NCI-H2107 treated with DMSO at 0.1 percent for 48 hours (cell line): ENCODE results near the gene WNT6.
"Not testable (repeated sequence)": the region's sequence is repeated elsewhere in the genome, so short reads cannot be mapped to it uniquely, and the experiment has no call there.

ENCODE experiments used
- DNase-seq: peaks from one replicate; lab custom pipeline; 2025; ENCODE audit not compliant: unreplicated experiment; lab: John Stamatoyannopoulos, UW

Gene WNT6

DNA sequence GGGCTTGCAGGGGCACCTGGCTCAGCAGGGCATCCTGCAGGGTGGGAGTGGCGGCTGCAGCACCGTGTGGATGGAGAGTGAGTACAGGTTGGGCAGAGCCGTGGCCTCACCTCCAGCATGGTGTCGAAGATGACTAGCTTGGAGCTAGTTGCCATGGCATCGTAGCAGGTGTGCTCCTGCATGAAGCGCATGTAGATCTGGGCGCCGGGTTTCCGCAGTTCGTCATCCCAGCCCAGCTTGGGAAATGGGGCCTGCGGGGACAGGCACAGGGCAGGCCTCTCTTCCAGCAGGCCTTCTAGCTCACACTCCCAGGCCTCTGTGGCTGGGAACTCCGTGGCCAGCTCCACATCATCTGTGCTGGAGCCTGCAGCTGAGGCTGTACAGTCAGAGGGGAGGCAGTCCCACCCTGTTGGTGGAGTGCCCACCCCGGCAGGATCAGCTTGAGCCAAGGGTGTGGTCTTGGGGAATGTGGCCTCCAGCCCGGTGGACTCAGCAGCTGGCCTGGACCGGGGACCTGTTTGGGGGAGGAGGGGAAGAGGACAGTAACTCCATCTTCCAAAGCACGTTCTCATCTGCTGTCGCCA lies 29.6 kb upstream of the WNT6 start:
- DNase-seq, result no peak

DNA sequence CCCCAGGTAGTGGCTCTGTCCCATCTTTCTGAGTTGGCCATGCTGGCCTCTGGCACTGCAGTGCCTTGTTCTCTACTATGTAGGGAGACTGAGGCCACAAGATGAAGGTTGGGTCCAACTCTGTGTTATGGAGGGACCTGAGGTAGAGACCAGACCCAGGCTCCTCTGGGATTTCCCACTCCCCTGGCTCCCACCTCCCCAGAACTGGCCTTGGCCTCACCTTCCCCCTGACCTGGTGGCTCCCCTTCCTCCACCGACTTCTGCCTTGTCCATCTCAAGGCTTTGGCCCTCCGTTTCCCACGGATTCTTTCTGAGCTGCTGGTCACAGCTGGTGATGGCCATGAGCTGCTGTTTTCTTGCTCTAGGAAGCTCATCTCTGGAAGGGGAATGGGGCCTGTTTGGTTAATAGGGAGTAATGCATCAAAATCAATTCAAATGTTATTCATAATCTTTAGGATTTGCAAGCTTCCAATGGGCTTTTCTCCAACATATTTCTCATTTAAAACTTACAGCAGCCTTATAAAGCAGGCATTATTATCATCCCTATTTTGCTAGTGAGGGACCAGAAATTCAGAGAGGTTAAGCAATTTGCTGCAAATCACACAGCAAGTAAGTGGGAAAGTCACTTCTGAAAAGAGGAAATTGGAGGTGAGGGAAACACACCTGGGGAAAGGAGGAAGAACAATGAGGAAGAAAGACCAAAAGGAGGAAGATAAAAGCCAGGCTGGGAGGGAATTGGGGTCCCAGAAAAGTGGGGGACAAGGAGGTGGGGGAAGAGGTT lies 28.9 kb upstream of the WNT6 start:
- no peak for DNase-seq

DNA sequence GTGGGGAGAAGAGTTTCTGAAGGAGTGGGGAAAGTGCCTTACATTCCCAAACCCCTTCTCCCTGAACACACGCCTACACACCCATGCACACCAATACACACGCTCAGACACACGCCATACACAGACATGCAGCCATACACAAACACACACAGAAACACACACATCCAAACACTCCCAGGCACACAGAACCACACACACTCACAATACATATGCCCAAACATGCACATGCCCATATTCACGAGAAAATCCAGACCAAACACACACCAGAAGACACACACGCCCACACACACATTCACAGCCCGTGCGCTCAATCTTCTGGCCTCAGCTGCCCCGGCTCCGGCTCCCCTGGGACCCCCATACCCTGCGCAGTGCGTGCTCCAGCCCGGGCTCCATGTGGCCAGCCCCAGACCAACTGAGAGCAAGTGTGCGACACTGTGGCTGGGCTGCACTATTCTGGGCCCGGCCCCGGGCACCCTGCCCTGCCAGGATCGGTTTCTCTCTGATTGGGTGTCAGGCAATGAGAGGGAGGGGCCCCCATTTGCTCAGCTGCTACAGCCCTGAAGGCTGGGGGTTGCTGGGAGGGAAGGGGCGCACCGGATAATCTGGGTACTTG lies 28.1 kb upstream of the WNT6 start, which contains the start of gene PRKAG3:
Gene PRKAG3, minus strand, starts transcription at position 426 of the 613 bp plus-strand sequence.
- DNase-seq, result no peak

DNA sequence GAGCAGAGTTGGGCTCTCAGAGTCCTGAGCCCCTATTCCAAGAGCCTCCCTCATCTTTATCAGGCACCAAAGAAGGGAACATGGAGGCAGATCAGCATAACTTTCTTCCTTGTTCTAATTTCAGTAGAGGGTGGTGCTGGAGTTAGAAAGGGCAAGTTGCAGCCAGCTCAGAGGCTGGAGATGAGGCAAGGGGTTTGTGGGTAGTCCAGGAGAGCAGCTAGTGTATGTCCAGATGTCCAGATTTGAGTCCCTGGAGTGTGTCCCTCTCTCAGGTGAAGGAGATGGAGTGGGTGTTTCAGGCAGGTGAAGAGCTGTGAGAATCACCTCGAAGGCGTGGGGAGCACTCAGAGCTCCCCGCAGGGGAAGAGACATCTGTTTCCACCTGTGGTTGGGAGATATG lies 27.5 kb upstream of the WNT6 start:
- no peak for DNase-seq

DNA sequence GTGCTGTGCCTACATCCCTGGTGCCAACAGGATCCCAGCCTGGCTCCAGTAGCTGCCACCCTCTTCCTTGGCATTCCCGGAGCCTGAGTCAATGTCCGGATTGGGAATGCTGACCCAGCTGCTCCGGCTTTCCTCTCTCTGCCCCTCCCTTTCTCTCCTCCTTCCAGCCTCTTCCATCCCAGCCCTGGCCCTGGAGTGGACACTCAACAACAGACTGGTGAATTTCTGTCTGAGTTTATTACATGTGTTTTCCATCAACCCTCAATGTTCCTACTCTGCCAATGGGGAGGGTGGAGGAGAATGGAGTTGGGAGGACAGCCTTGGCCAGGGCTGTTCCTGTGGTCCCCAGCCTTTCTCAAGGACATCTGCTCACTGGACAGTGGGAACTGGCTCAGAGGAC lies 27.1 kb upstream of the WNT6 start:
- no peak for DNase-seq

DNA sequence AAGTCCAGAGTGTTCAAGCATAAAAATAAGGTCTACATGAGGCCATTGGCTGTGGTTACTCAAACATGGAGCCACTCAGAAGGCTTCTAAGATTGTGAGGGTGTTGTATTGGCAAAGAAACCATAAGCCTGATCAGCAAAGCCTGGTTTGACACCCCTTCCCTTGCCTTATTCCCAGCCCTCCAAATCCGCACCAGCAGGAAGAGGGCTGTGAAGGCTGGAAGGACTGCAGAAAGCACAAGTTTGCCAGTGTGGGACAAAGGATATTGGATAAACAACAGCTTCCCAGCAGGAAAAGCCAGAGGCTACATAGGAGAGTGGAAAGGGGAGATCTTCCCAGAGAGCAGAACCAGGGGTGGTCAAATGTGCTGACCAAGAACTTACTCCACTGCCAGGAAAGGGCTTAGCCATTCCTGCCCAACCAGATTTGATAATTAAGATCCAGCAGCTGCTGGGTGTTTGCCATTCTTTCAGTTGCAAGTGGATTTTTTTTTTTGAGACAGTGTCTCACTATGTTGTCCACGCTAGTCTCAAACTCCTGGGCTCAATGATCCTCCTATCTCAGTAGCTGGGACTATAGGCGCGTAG lies 26.5 kb upstream of the WNT6 start:
- DNase-seq, result no peak

DNA sequence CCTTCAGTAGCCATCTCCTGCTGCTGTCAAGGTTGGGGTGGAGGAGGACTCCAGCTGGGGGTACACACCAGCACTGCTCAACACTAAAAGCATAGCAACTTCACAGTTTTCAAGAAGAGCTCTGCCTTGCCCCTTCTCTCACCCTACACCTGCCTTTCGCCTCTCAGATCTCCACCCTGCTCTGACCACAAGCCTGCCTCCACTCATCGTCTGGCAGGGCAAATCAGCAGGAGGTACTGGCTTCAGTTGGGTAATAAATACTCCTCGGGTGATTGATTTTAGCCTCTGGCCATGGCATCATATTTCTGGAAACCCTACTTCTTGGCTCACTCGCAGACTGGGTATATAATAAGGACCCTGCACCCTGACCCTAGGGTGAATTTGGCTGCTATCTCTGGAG lies 24.9 kb upstream of the WNT6 start:
- no peak for DNase-seq

DNA sequence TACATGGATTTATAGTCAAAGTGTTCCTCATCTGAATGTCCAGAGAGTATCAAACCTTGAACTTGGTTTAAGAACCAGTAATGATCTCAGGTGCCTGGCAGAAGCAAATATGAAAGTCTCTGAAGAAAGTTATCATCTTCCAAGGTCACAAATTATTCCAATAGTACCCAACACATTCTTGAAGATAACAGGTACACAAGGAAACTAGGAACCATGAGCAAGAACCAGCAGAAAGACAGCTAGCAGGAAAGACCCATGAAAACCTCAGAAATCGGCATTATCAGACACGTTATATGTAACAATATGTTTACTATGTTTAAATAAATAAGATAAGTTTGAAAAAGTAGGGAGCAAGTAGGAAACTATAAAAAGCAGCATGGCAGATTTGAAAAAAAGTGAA lies 22.1 kb upstream of the WNT6 start:
- DNase-seq, result no peak

DNA sequence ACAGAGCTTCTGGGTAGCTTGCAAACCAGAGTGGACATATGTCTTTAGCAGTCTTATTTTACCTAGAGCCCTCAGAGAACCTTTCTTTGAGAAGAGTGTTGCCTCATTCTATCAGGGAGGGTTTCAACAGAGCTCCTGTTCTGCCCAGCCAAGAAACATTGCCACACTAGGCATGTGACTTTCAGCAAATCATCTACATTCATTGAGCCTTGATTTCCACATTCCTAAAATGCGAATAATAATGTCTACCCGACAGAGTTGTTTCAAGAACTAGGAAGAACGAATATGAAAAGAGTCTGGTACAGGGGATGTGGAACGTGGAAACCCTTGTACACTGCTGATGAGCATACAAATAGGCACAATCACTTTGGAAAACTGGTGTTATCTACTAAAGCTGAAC lies 20.2 kb upstream of the WNT6 start:
- no peak for DNase-seq

DNA sequence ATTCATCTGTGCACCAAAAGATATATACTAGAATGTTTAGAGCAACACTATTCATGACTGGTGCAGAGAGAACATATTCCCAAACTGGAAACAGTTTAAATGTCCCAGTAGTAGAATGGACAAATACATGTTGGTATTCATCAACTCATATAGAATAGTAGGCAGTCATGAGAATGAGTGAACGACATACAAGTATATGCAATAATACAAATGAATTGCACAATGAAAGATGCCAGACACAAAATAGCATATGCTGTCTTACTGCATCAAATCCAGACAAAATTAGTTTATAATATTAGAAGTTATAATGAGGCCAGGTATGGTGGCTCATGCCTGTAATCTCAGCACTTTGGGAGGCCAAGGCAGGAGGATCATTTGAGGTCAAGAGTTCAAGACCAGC lies 19.7 kb upstream of the WNT6 start:
- no peak for DNase-seq

DNA sequence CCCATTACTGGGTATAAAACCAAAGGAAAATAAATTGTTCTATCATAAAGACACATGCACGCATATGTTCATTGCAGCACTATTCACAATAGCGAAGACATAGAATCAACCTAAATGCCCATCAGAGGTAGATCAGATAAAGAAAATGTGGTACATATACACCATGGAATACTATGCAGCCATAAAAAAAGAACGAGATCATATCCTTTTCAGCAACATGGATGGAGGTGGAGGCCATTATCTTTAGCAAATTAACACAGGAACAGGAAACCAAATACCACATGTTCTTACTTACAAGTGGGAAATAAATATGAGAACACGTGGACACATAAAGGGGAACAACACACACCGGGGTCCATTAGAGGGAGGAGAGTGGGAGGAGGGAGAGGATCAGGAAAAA lies 15.3 kb upstream of the WNT6 start:
- not testable (repeated sequence) for DNase-seq

DNA sequence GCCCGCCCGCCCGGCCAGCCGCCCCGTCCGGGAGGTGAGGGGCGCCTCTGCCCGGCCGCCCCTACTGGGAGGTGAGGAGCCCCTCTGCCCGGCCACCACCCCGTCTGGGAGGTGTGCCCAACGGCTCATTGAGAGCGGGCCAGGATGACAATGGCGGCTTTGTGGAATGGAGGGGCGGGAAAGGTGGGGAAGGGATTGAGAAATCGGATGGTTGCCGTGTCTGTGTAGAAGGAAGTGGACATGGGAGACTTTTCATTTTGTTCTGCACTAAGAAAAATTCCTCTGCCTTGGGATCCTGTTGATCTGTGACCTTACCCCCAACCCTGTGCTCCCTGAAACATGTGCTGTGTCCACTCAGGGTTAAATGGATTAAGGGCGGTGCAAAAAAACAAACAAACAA lies 12.6 kb upstream of the WNT6 start:
- DNase-seq, result not testable (repeated sequence)

DNA sequence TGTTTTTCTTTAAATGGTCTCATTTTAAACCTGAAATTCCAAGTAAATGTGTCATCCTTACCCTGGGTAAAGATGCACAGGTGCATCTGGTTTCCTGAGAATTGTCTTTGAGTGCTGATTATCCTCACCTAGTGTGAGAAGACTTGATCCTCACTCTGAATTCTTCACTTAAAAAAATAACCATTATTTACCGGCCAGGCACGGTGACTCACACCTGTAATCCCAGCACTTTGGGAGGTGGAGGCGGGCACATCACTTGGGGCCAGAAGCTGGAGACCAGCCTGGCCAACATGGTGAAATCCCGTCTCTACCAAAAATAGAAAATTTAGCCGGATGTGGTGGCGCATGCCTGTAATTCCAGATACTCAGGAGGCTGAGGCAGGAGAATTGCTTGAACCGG lies 9.9 kb upstream of the WNT6 start:
- no peak for DNase-seq

DNA sequence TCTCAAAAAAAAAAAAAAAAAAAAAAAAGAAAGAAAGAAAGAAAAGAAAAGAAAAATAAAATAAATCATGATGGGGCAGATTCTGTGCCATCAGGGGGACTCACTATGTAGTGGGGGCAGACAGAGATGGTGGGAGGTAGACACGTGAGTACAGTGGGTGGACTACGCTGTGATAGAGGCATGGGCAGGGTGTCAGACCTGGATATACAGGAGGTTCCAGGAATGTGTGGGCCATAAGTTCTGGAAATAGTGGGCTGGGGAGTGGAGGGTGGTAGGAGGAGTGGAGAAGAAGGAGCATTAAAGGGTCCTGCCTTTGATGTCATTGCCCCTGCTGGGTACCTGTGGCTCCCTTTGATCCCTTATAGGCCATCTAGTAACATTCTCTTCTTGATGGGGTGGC lies 8.8 kb upstream of the WNT6 start:
- no peak for DNase-seq

DNA sequence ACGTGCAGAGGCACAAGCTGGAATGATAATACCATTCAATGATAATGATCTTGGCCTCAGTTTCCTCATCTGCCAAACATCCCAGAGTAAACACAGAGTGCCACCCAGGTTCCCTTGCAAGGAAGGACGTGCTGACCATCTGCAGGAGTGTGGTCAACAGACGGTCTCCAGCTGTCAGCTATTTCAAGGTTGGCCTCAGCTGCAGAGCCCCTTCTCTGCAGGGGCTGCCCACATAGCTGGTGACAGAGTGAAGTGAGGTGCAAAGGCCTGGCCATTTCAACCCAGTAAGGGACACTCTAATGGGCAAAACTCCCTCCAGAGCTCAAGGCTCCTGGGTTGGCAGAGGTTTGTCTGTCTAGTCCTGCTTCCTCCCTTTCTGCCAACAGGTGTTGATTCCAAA lies 8.3 kb upstream of the WNT6 start:
- no peak for DNase-seq

DNA sequence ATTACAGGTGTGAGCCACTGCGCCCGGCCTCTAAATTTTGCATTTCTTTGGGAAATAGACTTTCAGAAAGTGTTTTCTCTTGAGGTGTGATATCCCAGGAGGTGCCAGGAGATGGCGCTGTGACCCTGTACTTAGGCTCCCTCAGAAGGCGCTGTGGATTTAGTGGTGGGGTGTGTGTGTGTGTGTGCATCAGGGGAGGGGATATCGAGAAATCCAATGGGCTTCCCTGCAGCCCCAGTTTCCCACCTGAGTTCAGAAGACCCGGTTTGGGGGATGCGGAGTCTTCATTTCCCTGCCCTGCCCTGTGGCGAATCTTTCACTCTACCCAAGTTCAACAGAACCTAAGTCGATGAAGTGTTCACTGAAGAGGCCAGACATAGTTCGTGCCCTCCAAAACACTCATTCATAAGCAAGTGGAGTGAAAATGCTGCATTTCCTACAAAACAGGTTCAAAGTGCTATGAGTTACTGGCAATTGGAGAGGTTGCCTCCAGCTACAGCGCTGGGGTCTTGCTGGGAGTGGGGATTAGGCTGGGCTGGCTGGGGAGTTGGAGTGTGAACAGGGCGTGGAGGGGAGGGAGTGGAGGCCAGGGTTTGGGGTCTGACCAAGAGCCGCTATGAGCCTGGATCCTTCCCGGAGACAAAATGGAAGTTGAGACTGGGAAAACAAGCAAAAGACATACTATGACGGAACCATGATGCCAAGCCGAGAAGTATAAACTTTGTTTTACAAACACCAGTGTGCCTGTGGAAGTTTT lies 6.5 kb upstream of the WNT6 start:
- DNase-seq, result peak; percentile 16

DNA sequence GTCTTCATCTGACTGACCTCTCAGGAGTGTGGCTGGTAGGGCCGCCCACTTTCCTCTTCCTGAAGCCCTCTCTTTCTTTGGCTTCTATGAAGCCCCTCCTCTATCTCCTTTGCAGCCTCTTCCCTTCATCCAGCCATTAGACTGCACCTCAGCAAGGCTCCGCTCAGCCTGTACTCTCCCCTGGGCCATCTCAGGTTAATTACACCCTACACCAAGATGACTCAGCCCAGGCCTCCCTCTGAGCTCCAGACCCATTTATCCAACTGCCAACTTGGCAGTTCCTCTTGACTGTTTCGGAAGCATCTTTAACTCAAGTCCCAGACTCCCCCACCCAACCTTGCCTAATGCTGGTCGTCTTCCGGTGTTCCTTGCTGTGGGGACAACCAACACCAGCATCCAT lies 5.8 kb upstream of the WNT6 start:
- DNase-seq, result no peak

DNA sequence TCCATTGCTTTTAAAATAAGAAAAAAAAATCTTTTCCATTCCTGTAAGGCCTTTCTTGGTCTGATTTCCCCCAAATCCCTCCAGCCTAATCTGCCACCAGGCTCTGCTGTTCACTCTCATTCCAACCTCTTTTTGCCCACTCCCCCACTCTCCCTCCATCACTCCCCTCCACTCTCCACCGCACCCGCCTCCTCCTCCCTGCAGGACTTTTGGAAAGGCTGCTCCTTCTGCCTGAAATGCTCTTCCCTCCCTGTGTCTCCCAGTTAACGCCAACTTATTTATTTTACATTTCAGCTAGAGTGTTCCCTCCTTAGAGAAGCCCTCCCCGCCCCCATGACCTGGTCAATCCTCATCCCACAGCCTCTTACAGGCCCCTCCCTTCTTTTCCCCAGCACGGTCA lies 4.7 kb upstream of the WNT6 start:
- no peak for DNase-seq

DNA sequence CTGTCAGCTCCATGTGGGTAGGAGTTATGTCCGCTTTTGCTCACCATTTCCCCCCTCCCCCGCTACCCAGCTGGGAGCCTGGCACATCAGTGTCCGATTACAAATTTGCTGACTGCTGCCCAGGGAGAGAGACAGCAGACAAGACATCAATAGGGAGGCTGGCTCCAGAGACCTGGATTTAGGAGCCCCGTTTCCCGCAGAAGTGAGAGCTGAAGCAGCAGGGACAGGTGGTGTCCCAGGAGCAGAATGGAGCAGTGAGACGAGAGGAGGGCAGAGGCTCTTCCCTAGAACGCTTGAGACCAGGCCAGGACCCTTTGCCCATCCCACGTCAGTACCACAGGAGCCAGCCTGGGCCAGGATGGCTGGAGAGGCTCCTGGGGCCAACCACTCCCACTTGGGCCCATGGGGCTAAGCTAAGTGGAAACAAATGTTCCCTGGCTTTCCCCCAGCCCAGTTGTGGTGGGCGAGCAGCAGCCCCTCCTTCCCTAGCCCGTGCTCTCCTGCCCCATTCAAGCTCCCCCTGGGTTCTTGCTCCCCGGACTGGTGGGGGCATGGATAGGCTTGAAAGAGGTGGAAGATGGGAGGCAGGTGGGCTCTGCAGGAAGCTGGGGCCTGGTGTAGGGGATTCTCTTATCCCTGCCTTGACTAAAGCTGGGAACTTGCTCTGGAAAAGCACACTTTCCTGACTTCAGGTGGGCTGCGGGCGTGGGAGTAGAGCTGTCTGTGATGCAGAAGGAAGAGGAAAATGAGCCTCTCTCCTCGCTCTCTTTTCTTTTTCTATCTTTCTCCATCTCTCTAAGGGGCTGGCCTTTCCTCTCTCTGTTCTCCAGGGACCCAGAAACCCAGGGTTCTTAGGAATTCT lies 4.1 kb upstream of the WNT6 start:
- DNase-seq, result no peak

DNA sequence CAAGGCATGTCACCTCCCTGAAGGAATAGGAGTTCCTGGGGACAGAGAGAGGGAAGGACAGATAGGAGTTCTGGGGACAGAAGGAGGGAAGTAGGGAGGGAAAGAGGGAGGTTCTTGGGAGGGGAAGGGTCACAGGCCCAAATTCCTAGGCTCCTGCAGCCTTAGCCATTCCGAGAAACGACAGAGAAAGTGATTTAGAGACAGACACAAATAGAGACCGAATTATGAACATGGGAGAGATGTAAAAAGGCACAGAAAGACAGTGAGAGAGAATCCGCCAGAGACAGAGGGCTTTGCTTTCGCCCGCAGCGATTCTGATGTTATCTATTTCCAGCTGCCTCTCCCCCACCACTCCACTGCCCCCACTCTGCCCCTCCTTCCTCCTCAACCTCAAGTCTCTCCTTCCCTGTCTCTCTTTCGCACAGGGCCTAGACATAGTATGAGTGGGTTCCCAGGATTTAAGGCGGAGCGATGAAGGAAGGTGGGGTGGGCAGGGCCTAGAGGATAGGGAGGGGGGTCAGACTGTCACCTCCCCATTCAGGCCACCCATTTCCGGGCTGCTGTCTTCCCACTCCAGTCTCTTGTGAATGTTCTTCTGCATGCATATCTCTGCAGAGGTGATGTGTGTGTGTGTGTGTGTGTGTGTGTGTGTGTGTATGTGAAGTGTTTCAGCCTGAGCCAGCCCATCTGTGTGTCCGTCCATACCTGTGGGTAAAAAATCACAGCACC lies 3.3 kb upstream of the WNT6 start:
- DNase-seq, result no peak
